NCI-H345 treated with DMSO at 0.1 percent for 48 hours (cell line): ENCODE measurements around the gene FBXL15.

Source experiments
- DNase-seq: peaks from one replicate; lab custom pipeline; 2025; ENCODE audit not compliant: unreplicated experiment; lab: John Stamatoyannopoulos, UW

The FBXL15 gene

DNA sequence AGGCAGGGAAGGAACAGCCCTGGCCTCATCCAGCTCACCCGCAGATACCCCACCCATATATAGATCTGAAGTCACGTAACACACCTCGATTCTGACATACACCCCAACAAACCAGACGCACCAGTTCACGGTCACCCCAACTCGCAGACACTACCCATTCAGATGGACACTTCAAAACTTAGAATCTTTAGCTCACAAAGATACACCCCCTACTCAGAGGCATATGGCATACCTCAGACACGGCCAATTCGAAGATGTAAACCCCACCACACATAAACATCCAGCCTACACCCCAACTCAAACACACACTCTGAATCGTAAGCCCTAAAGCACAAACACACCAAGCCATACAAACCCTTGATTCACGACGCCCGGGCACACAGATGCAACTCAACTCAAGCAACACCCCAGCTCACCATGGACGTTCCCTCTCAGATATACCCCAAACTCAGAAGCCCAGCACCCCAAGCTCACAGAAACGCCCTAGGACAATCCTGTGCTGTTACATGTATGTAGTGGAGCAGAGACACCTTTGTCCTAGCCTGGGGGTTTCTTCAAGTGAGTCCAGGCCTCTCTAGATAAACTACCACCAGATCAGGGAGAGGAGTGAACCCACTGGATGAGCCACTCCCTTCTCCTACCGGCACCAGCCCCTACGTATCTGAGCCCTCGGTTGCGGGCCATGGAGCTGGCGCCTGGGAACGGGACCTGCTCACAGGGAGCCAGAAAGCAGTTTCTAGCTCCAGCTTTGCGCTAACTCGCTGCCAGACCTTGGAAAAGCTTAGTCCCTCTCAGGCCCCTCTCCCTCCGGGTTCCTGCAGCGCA is 10.8 kb upstream of the FBXL15 start:
- no peak for DNase-seq

- no peak for DNase-seq
These were observed 10.1 kb upstream of the FBXL15 start for GRCh38 chr10:102410429-102411073.

DNA sequence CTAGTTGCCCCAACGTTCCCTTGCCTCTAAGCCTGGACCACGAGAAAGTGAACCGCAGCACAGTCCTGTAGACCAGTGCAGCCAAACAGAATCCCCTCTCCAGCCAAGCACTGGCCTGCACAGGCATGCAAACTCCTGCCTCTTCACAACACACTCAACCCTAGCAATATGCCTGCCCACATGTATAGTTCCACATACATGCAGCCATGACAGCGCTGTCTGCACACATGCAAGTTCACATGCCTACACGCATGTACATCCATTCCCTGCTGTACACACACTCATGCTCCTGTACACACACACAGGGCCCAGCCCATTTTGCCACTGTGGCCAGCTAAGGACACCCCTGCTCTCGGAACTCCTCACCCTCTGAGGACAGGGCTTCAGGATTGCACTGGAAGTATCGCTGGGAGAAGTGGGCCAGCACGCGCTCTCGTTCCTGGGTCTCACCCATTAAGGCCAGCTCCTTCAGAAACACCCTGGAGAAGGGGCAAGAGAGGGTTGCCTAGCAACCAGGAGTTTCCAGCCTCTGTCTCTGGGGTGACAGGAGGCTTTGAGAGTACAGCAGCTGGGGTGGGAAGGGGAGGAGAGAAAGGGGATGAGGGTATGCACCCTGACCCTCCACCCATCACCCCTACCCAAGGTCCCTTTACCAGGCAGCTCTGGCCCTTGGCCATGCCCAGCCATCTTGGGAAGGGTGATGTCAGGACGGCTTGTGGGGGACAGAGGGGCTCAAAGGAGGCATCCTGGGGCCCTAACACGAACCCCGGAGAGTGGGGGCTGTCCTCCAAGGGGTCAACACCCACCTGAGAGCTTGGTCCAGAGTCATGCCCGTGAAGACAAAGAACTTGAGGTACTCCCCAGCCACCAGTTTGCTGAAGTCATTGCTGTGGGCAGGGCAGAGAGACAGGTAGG is 9.0 kb upstream of the FBXL15 start:
- DNase-seq = no peak

DNA sequence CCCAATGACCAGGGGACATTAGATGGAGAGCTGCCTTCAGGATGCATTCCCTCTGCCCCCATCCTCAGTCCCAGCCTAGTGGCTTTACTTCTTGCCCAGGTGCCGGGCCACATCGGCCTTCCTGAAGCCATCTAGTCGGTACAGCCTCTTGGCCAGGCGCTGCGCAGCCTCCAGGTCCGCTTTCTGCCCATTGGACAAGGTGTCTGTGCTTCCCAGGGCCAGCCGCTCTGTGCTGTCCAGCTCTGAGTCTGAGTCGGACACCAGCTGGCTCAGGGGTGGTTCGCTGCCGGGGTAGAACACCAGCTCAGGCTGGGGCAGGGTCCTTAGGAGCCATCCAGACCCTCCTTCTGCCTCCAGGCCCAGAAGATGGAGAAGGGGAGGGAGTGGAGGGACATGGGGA is 8.3 kb upstream of the FBXL15 start:
- no peak for DNase-seq

DNA sequence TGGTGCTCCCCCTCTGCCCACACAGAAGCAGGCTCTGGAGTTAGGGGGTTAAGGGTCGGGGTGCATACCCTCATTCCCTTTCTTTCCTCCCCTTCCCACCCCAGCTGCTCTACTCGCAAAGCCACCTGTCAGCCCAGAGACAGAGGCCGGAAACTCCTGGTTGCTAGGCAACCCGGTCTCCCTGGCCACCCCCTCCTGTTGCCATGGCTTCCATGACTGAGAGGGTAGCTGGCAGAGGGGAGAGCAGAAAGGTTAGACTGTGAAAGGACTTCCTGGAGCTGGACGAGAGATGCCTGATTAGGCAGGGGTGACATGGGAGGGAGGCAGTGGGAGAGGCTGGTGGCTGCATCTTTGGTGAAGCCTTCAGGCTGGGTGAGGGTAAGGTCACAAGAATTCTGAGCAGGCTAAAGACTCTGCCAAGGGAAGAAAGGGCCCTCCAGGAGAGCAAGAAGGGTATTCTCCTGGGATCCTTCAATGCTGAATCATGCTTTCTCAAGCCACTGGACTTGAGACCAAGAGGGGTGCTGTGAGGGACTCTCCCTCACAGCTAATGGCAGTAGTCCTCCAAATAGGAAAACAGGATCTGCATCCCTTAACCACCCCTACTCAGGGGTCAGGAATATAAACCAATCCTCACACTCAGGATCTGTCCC is 7.5 kb upstream of the FBXL15 start:
- peak; percentile 15 for DNase-seq

DNA sequence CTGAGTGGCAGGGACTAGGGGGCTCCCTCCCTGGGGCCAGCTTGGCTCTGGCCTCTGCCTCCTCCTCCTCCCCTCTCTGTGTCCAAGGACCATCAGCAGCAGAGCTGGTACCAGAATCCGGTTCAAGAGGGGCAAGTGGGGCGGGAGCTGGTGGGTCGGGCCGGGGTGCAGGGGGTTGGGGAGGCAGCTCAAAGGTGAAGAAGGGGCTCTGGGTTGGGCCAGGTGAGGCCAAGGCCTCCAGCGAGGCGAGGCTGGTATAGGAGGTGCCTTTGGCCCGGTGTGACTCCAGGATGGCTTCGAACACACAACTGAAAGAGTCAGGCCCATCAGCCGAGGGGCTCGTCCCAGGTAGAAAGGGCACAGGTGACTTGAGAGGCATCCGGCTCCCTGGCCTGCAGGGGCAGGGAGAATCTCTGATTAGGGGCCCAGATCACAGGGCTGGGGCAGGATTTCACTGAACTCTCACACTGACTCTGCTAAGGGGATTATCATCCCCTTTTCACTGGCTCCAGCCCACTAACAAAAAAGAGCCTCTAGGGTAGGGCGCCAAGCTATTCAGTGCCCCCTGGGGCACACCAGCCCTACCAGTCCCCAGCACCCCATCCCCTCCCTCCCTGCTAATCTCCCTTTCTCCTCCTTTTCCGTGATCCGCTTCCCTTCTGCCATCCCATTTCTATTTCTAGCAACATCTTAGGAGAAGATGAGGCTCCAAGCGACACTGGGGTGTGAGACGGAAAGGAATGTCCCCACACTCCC is 6.7 kb upstream of the FBXL15 start:
- DNase-seq = no peak

DNA sequence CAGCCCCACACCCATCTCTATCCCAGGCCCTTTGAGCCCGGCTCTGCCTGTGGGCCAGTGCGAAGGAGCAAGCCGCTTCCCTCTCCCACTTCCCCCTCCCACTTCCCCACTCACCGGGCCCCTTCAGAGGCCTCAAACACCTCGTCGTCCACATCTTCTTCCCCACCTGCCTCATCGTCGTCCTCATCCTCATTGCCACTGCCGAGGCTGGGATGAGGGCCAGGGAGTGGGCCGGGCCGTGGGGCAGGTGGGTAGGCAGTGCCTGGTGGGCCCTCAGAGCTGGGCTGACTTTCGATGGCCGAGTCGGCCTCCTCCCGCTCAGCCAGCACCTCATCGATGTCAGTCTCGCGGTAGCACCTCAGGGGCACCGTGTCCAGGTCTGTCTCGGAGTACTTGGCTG is 5.9 kb upstream of the FBXL15 start:
- DNase-seq = no peak

DNA sequence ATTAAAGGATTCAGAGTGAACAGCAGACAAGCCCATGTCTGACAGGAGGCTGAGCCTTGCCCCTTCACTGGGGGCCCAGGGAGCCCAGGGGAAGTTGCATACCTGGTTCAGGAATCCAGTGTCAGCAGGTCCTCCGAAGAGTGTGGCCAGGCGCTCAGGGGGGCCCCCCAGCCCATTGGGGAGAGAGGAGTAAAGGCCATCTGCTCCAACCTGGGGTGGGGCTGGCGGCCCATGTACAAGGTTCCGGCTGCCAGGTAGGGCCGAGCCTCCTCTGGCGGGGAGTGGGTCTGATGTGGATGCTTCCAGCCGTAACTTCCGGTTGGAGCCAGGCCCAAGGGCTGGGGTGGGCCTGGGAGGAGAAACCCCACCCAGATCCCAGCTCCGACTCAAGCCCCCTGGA is 4.4 kb upstream of the FBXL15 start:
- no peak for DNase-seq

DNA sequence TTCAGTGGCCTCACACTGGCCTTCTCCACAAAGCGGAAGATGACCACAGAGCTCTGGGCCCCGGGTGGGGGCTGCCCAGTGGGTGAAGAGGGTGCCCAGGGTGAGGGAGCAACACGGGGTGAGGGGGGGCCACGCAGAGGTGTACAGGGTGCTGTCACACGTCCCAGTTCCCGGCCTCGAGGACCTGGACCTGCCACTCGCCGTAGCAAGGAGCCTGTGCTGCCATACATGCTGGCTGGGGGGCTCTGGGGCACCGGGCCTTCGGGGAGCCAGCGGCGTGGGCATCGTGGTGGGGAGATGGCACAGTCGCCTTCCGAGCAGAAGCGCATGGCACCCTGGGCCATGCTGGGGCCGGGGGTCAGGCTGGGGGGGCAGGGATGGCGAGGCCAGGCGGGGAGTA is 3.9 kb upstream of the FBXL15 start:
- DNase-seq = no peak

DNA sequence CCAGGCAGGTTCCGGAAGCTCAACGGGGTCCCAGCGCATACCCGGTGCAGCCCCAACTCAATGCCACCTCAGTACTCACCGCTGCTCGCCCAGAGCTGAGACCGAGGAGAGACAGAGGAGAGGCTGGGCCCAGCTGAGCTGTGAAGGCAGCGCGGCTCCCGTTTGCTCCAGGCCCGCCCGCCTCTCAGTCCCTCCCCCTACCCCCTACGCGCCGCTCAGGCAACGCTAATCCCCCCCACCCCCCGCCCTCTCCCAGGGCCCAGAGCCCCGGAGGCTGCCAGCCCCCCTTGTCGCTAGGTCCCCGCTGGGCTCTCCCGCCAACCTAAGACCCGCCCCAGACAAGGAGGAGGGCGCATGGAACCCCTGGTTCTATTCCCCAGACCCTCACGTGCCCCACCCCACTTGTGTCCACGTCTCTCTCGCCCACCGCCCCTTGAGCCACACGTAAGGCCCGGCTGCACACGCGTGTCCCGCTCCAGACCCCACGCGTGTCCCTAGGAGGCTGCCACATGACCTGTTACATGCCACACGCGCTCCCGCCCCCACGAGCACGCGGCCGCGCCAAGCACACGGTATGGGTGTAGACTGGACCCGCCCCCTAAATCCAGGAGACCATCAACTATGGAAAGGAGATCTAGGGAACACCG is 1.9 kb upstream of the FBXL15 start, which contains the start of gene PSD:
Gene PSD (minus strand): TSS at position 164 of the 647 bp plus-strand sequence. CDS start 1,747 bp downstream, outside the sequence.
- peak; percentile 36 for DNase-seq

DNA sequence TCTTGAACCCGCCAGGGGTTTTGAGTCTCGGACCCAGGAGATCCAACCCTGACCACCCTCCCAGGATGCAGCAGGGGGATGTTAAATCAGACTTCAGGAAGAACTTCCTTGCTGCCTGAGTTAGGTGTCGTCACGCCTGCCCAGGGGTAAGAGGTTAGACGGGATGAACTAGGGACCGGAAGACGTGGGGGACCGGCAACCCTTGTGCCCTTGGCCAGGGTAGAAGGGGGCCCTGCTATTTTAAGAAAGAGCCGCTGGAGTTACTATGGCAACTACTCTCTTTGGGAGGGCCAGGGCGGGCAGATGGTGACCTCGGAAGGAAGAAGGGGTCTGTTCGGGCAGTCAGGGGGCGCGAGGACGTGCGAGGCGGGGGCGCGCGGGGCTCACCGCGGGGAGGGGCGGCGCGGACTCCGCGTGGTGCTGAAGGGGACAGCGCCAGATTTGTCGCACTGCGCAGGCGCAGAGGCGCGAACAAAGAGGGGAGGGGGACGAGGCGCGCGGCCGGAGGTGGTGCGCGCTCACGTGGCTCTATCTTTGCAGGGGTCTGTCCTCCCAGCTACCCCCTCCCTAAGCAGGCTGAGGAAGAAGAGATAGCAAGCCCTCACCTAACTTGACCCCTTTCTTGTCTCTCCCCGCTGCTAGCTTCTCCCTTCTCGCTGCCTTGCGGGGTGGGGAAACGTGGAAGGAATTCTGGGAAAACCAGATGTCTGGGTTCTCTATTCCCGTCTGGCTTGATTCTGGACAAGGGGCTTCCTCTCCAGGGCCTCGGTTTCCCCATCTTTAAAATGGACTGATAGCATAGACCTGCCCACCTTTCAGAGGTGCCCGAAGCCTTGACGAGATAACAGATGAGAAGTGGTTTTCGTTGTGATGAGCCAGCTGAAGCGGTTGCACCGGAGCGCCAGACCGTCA is 1.1 kb upstream of the FBXL15 start:
- peak; percentile 53 for DNase-seq

GRCh38 chr10:102420181-102420713 is 389 bp upstream of the FBXL15 start:
- DNase-seq = no peak

- no peak for DNase-seq
These were observed 796 bp downstream of the FBXL15 start for GRCh38 chr10:102421507-102421756.

- DNase-seq = no peak
These were observed 1.3 kb downstream of the FBXL15 start for GRCh38 chr10:102421757-102422512.

DNA sequence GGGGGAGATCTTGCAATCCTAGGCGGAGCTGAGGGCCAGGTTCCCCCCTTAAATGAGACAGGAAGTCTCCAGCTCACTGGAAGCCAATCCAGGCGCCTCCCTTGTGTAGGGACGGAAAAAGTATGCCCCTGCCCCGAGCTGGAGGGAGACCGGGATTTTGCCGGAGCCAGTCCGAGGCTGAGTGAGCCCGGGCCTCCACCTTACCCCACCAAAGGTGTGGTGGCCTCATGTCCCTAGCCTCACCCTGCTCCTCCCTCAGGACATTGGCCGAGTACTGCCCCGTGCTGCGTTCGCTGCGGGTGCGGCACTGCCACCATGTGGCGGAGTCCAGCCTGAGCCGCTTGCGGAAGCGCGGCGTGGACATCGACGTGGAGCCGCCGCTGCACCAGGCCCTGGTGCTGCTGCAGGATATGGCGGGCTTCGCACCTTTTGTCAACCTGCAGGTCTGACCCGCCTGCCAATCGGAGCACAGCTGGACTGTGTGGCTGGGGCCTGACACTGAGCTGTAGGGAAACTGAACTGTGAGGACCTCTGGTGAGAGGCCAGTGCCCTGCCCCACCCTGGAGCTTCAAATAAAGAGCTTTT is 2.0 kb downstream of the FBXL15 start:
- no peak for DNase-seq

- DNase-seq = no peak
These were observed 2.8 kb downstream of the FBXL15 start for GRCh38 chr10:102423372-102423968.

GRCh38 chr10:102424145-102424544 is 3.5 kb downstream of the FBXL15 start:
- no peak for DNase-seq
